Measurements from ENCODE around the gene PHF21B.

DNA sequence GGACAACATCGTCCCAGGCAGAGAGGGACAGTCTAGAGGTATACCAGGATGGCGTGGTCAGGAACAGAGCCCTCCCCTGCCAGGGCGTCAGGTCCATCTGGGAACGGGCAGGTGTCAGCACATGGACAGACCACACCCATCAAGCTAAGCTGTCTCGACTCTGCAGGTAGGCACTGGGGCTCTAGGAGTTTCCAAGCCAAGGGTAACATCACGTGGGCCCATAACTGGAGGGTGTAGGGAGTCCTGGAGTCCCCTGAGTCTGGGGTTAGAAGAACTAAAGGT, 75.4 kb downstream of the PHF21B start:
- TF ChIP-seq, protein P1, sequence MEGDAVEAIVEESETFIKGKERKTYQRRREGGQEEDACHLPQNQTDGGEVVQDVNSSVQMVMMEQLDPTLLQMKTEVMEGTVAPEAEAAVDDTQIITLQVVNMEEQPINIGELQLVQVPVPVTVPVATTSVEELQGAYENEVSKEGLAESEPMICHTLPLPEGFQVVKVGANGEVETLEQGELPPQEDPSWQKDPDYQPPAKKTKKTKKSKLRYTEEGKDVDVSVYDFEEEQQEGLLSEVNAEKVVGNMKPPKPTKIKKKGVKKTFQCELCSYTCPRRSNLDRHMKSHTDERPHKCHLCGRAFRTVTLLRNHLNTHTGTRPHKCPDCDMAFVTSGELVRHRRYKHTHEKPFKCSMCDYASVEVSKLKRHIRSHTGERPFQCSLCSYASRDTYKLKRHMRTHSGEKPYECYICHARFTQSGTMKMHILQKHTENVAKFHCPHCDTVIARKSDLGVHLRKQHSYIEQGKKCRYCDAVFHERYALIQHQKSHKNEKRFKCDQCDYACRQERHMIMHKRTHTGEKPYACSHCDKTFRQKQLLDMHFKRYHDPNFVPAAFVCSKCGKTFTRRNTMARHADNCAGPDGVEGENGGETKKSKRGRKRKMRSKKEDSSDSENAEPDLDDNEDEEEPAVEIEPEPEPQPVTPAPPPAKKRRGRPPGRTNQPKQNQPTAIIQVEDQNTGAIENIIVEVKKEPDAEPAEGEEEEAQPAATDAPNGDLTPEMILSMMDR (IDR thresholded peaks at IDR 0.05): no peak
- no peak for TF ChIP-seq POLR2AphosphoS5 (IDR thresholded peaks at IDR 0.05)
- TF ChIP-seq POLR2A (IDR thresholded peaks at IDR 0.05; ENCODE audit: low read depth): no peak
- TF ChIP-seq EP300 (IDR thresholded peaks at IDR 0.05): no peak

Data from esophagus muscularis mucosa (tissue), 4 donors.